Activated T-helper 1 cell treated with anti-CD3 and anti-CD28 coated beads, Interleukin-2, amount 50 U/mL, for 16 hours (primary cell): ENCODE measurements around the gene EIF2B2.

ENCODE experiments used
- DNase-seq, 2 donors: peaks; one replicate each; pipeline ENCODE4 v3.0.0-alpha.2; 2020; ENCODE audit warnings: low read depth in 1 of 2, low spot score in 1 of 2

The EIF2B2 gene

GRCh38 chr14:75002392-75003249 lies at the start of gene EIF2B2:
TSS of gene EIF2B2 (plus strand) at chr14:75002921. CDS start at chr14:75002991, 70 bp downstream.
- peak; percentile 98 for DNase-seq

GRCh38 chr14:74953686-74954085 lies 49.0 kb upstream of the EIF2B2 start:
- no peak for DNase-seq

- DNase-seq, result no peak
These were observed 48.3 kb upstream of the EIF2B2 start for GRCh38 chr14:74954232-74954946.

- DNase-seq, result no peak
These were observed 47.8 kb upstream of the EIF2B2 start for GRCh38 chr14:74954947-74955228.

- DNase-seq, result no peak
These were observed 47.3 kb upstream of the EIF2B2 start, which contains the start of gene PGF for GRCh38 chr14:74955229-74956026. TSS of gene PGF (minus strand) at chr14:74955597. CDS start at chr14:74955242, 355 bp downstream.

GRCh38 chr14:74956027-74956279 lies 46.8 kb upstream of the EIF2B2 start:
- DNase-seq, result no peak

- DNase-seq, result no peak
These were observed 46.2 kb upstream of the EIF2B2 start for GRCh38 chr14:74956280-74957072.

- no peak for DNase-seq
These were observed 43.0 kb upstream of the EIF2B2 start for GRCh38 chr14:74959596-74960180.

GRCh38 chr14:74960736-74961135 lies 42.0 kb upstream of the EIF2B2 start:
- no peak for DNase-seq

GRCh38 chr14:74961238-74961911 lies 41.3 kb upstream of the EIF2B2 start:
- no peak for DNase-seq

- DNase-seq, result no peak
These were observed 40.7 kb upstream of the EIF2B2 start for GRCh38 chr14:74962046-74962445.

GRCh38 chr14:74962493-74962892 lies 40.2 kb upstream of the EIF2B2 start:
- no peak for DNase-seq

- DNase-seq, result no peak
These were observed 39.5 kb upstream of the EIF2B2 start for GRCh38 chr14:74963178-74963704.

- DNase-seq, result no peak
These were observed 38.9 kb upstream of the EIF2B2 start for GRCh38 chr14:74963705-74964271.

GRCh38 chr14:74964787-74965485 lies 37.8 kb upstream of the EIF2B2 start:
- DNase-seq, result no peak

GRCh38 chr14:74965486-74966153 lies 37.1 kb upstream of the EIF2B2 start:
- DNase-seq, result no peak

GRCh38 chr14:74968811-74969210 lies 33.9 kb upstream of the EIF2B2 start:
- DNase-seq, result no peak

GRCh38 chr14:74973003-74973653 lies 29.6 kb upstream of the EIF2B2 start:
- no peak for DNase-seq
